Urothelium cell line (cell line): ENCODE measurements around the gene CACNA2D2.

Experiments
- DNase-seq: peaks from one replicate; pipeline ENCODE4 v3.0.0; 2011; ENCODE audit warnings: low spot score, mixed read lengths
- FAIRE-seq: peaks from 2 replicates; lab custom pipeline; 2011; peaks lifted over from hg19 to GRCh38; lab: Jason Lieb, UNC

CACNA2D2 gene

GRCh38 chr3:50405249-50405648, 98.2 kb downstream of the CACNA2D2 start:
- FAIRE-seq (no peak), DNase-seq (peak; percentile 53)

DNA sequence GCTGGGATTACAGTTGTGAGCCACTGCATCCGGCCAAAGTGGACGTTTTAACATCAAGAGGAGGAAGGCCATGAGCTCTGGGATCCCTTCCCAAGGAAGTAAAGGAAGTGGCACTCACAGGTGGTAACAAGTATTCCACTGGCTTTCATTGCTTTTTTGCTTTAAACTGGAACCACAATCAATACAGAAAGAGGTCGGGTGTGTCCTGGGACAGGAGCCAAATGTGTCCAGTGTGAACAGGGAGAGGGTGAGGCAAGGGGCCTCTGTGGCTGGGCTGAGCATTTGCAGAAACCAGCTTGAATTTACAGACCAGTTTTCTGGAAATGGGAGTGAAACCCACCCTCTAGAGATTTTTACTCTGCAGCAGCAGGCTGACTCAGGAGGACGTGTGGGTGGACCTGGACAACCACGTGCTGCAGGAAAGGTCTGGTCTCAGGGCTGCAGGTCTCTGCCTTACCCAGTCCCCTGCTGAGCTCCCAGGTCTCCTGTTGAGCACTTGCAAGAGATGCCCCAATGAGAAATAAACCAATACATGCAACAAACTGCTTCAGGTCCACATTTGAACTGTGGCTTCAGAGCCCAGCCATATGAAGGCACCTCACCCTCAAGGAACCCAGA, 101.3 kb downstream of the CACNA2D2 start:
- FAIRE-seq = no peak
- DNase-seq = no peak

DNA sequence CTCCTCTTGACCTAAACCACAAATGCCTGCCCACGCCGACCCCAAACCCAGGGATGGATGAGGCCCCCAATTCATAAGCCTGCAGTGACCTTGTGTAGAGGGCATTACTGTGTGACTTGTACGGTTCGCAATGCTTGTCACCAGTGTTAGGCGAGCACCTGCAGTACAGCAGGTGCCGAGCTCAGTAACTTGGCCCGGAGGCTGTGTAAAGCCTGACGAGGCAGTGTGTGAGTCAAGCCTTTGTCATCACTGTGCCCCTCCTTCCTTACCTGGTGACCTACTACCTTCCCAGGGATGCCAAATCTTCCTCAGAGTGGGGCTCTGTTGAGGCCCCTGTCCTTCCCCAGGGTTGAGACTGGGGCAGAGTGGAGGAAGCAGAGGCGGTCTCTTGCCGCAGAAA, 106.9 kb downstream of the CACNA2D2 start:
- FAIRE-seq (no peak), DNase-seq (peak; percentile 23)

- no peak for DNase-seq
- FAIRE-seq = no peak
Measured at GRCh38 chr3:50395070-50395860, 108.2 kb downstream of the CACNA2D2 start.

DNA sequence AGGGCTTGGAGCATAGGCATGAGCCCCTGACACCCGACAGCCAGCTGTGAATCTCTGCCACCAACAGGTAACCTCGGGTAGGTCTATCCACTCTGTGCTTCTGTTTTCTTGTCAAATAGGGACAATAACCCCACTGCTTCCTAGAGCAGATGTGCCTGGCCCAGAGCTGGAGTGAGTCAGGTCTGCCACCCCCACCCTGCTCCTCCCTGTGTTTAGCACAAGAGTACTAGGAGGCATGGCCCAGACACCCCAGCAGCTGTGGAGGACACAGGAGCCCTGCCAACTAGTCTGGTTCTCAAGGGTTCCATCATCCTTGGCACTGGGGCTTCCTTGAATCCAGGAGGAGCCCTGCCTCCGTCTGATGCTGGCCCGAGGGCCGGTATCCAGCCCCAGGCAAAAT, 110.4 kb downstream of the CACNA2D2 start:
- FAIRE-seq = no peak

DNA sequence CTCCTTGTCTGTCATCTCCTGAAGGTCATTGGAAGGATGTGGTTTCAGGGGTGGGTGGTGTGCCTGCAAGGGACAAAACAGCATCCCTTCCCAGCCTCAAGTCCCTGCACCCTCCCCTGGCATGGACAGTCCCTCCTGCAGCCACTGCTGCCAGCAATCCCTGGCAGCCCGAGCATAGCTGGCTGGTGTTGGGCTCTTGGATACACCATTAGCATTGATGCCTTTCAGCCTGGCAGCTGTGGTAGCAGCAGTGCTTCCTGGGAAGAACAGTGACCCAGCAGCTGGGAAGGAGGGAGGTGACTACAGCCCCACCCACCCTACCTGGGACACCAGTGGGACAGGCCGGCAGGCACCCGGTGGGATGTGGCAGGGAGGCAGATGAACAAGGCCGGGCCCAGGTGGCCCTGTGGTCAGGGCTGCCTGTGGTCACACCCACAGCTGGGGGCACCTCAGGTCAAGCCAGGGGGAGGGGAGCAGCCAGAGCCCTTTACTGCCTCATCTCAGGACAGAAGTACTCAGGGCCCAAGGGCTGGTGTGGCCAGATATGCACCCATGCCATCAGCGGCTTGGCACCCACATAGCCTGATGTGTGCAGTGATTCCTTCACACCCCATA, 111.2 kb downstream of the CACNA2D2 start:
- FAIRE-seq = no peak
- DNase-seq = no peak

More for the DNA sequence above, 110.4 kb downstream of the CACNA2D2 start:
- no peak for DNase-seq

GRCh38 chr3:50390508-50391224, 112.8 kb downstream of the CACNA2D2 start:
- FAIRE-seq = no peak
- no peak for DNase-seq

DNA sequence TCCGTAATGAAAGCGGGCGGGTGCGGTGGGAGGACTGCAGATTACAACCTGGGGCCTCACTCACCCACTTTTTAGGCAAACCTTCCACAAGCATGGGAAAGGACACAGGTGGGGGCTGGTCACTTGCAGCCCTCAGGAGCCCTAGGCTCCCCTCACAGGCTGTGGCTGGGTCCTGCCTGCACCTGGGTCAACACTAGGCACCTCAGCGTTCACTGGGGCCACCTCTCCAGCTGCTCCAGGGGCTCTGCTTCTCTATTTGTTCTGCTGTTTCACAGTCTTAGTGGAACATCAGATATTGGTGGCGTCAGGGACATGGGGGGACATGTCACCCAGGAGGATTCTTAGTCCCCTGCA, 114.0 kb downstream of the CACNA2D2 start:
- FAIRE-seq = no peak
- no peak for DNase-seq

GRCh38 chr3:50388720-50389413, 114.6 kb downstream of the CACNA2D2 start:
- FAIRE-seq (no peak), DNase-seq (no peak)

- peak; percentile 48 for DNase-seq
- no peak for FAIRE-seq
Measured at GRCh38 chr3:50388016-50388719, 115.3 kb downstream of the CACNA2D2 start.

DNA sequence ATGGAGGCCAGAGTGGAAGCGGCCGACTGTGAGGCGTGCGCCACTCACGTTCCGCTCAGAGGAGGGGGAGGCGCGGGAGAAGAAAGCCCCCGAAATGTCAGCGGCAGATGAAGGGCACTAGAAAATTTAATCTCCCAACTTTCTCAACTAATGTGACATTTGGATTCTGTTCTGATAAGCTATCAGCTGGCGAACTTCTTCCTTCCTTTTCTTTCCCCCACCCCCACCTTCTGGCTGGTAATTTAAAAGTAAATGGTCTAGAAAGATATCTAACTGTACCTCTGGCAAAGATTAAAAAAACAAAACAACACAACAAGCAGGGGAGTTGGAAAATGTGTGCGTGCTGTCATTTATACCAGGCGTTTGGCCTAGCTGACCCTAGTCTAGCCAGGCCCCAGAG, 117.7 kb downstream of the CACNA2D2 start:
- FAIRE-seq = no peak
- DNase-seq = no peak

DNA sequence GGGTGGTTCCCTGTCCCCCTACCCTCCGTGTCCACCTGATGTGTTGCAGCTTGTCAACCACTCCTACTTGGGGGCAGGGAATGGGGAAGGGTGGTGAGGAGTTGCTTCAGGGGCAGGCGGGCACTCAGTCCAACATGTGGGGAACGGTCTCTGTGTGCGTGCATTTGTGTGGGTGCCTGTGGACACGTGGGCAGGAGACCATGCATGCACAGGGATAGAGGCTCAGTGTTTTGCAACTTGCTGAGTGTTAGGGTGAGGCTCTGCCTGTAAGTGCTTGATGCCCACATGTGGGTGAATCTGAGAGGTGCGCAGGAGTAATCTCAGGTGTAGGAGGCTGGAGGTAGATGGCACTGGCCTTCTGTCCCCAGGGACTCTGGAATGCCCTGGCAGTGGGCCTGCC, 119.7 kb downstream of the CACNA2D2 start:
- FAIRE-seq (no peak), DNase-seq (no peak)

- no peak for DNase-seq
- no peak for FAIRE-seq
Measured at GRCh38 chr3:50382722-50383121, 120.7 kb downstream of the CACNA2D2 start.

GRCh38 chr3:50381383-50381782, 122.1 kb downstream of the CACNA2D2 start:
- FAIRE-seq (no peak), DNase-seq (no peak)

DNA sequence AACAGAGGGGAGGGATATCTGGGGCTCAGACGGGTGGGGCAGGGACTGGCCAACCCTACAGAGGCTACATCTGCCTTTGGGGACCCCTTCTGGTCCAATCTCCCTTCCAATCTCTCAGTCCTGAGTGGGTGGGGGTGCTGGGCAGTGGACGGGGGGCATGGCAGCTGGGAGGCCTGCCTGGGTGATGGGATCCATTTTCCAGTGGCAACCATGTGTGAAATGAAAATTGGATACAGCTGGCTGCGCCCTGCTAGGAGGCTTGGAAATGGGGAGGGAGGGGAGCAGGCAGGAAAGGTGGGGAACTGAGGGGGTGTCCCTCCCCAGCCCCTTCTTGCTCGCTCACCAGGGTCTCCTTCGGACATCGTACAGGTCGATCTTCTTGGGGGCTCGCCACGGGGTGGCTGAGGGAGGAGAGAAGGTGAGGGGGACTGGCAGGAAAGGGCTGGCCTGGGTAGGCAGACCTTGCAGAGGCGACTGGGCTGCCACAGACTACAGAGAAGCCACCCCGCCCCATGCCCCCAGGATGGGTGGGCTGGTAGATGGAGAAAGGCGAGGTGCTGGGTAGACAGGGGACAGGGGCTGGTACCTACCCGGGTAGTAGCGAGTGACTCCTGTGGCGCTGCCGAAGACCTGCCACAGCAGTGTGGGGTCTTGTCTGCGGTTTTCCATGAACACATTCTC, 122.9 kb downstream of the CACNA2D2 start:
- no peak for FAIRE-seq
- DNase-seq = no peak

DNA sequence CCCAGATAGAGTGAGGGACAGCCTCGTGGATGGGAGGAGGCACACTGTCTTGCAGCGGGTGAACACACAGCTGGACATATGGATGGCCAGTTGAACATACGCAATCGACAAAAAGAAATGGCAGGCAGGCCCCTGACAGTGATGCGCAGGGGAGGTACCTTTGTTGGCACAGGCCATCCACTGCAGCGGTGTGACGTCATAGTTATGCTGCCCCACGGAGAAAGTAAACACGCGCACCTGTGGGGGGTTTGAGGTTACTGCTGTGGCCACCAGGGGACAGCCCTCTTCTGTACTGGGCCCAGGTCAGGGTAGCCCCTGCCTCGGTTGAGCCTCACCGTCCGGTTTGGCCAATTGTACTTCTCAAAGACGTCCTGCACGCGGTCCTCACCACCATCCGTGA, 124.7 kb downstream of the CACNA2D2 start:
- no peak for DNase-seq
- peak; percentile 23 for FAIRE-seq

GRCh38 chr3:50378024-50378423, 125.4 kb downstream of the CACNA2D2 start:
- no peak for FAIRE-seq
- no peak for DNase-seq

DNA sequence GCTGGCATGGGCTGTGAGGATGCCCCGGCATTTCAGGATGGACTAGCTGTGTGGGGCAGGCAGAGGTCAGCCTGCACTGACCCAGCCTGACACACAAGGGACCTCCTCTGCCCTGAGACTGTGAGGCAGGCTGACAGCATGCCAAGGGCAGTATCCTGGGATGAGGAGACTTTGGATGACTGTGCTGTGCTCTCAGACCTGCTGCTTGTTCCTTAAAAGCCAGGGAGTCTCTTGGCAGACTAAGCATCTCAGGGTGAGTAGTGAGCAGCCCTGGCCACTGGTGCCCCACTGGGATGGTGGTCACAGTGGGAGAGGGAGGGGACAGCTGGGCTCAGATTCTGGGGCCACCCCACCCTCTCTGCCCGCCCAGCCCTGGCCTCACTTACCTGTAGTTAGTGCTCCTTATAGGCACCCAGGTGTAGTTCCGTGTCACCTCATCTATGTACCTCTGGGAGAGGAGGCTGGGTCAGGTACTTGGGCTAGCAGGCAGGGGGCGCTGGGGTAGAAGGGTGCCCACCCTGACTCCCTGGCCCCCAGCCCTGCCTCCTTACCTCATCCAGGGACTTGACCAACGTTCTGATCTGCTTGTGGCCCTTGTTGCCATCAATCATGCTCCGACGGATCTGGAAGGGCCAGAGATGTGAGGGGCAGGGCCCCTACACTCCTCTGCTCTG, 128.0 kb downstream of the CACNA2D2 start:
- DNase-seq (no peak), FAIRE-seq (no peak)
